Fibroblast of lung (primary cell): ENCODE data around the gene KIAA1217. TPM values are rescaled to one million over a fixed set of nuclear protein-coding genes. Genes with fewer than 3 reads are reported as not detected.

Experiments
- DNase-seq, 2 donors: peaks; one replicate each; pipeline versions ENCODE4 v3.0.0 to v3.0.0-alpha.2; 2010; ENCODE audit warnings: low read depth in 2 of 2
- H2AFZ ChIP-seq: 2 replicates; pipeline ENCODE4 v1.5.1; 2012; ENCODE audit warnings: low read length, control low read depth, inconsistent platforms
- H3K27ac ChIP-seq: 2 replicates; pipeline ENCODE4 v1.5.1; 2011; ENCODE audit warnings: low read length, control low read depth; ENCODE audit not compliant: insufficient read depth
- H3K27me3 ChIP-seq: 2 replicates; pipeline ENCODE4 v1.5.1; 2011; ENCODE audit warnings: mild to moderate bottlenecking, low read length; ENCODE audit not compliant: control insufficient read depth, insufficient read depth
- H3K36me3 ChIP-seq: 2 replicates; pipeline ENCODE4 v1.5.1; 2011; ENCODE audit warnings: low read length; ENCODE audit not compliant: control insufficient read depth, insufficient read depth
- H3K4me1 ChIP-seq: 2 replicates; pipeline ENCODE4 v1.5.1; 2011; ENCODE audit warnings: low read length; ENCODE audit not compliant: control insufficient read depth, insufficient read depth; ENCODE audit errors: extremely low read depth
- H3K4me2 ChIP-seq: 2 replicates; pipeline ENCODE4 v1.5.1; 2011; ENCODE audit warnings: low read length, control low read depth; ENCODE audit not compliant: insufficient read depth; ENCODE audit errors: extremely low read depth
- H3K4me3 ChIP-seq, 4 experiments: fragments of 200-600 bp in 1 of 4; sonication (generic) in 1 of 4; replicated peaks in 1 of 4; 2 replicates each; pipeline ENCODE4 v1.5.1; 2011 to 2016; ENCODE audit warnings: low read length in 4 of 4, low read depth in 3 of 4, mild to moderate bottlenecking in 3 of 4, control low read depth in 2 of 4, inconsistent platforms in 1 of 4, mixed read lengths in 1 of 4; ENCODE audit not compliant: insufficient read depth in 1 of 4; ENCODE audit errors: control extremely low read depth in 1 of 4
- H3K79me2 ChIP-seq: 2 replicates; pipeline ENCODE4 v1.5.1; 2012; ENCODE audit warnings: mild to moderate bottlenecking, low read length, inconsistent platforms; ENCODE audit not compliant: control insufficient read depth, insufficient read depth
- H3K9ac ChIP-seq: 2 replicates; pipeline ENCODE4 v1.5.1; 2011; ENCODE audit warnings: mild to moderate bottlenecking, low read length, control low read depth; ENCODE audit not compliant: insufficient read depth
- H3K9me3 ChIP-seq: 2 replicates; pipeline ENCODE4 v1.5.1; 2012; ENCODE audit warnings: low read depth, low read length; ENCODE audit not compliant: control insufficient read depth, insufficient read depth
- H4K20me1 ChIP-seq: 2 replicates; pipeline ENCODE4 v1.5.1; 2011; ENCODE audit warnings: low read length; ENCODE audit not compliant: control insufficient read depth, insufficient read depth; ENCODE audit errors: extremely low read depth
- EZH2 ChIP-seq: IDR thresholded peaks from 2 replicates; pipeline ENCODE4 v1.5.1; 2012; ENCODE audit warnings: low read length, control low read depth, mild to moderate bottlenecking; ENCODE audit errors: missing control alignments
- polyA plus RNA-seq, 2 donors: library from polyadenylated mRNA; depleted of rRNA in 1 of 2; stranded (reverse) in 1 of 2; unstranded in 1 of 2; fragments of >200 nt; gene quantifications; 2 replicates each; pipeline ENCODE4 v1.2.1, GENCODE V29; 2011 to 2012; ENCODE audit warnings: missing spikeins in 1 of 2
- total RNA-seq: library from RNA; depleted of rRNA; stranded (reverse); fragments of >200 nt; gene quantifications from 2 replicates; pipeline ENCODE4 v1.2.1, GENCODE V29; 2014
- TF ChIP-seq, protein P1 (sequence below), 2 donors: IDR thresholded peaks in 1 of 2; conservative IDR thresholded peaks in 1 of 2; 1 replicate in 1 of 2; 2 replicates in 1 of 2; pipeline ENCODE4 v1.5.1; 2011 to 2012; ENCODE audit warnings: low read length in 2 of 2, control low read depth in 1 of 2, inconsistent platforms in 1 of 2, low read depth in 1 of 2, mild to moderate bottlenecking in 1 of 2

KIAA1217 gene
- total and polyA plus RNA-seq, 2 donors (not counting 1 experiment from before 2014, with no cell fraction given), result 0.92 to 1.5 TPM

DNA sequence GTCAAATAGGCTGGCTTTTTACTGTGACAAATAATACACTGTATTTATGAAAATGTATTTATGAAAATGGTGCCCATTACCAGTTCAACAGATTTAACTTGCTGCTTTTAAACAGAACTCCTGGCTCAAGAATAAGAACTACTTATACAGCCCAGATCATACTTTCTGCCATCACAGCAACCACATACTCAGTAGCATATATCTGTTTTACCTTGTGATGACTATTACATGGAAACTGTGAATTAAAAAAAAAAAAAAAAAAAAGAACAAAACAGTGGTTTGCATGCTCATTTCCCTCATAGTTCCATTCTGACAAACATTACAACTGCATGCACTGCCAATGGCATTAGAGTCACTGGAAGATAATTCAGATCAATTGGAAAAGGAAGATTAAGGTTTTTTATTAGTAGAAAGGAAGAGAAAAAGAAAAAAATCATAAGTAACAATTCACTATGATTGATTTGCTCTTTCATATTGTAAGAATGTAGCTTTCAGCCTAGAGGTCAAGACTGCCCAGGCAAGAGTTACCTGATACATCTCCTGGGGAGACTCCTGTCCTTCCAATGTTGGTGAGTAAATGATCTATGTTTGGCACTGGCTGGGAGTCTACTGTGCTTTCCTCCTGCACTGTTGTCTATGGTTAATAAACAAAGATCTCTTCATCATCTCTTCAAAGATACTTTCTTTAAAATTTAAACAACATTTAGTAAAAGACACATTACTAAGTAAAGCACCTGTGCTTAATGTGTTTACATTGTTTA is 381.9 kb downstream of the KIAA1217 start:
- DNase-seq, result no peak
- Histone ChIP-seq H3K4me1 (no peaks in the 10 kb centered on the region), H3K79me2 (no peaks in the 10 kb centered on the region), H4K20me1 (no peaks in the 10 kb centered on the region), H3K27ac (no peak overlapping the region), H3K27me3 (no peaks in the 10 kb centered on the region), H3K9ac (no peak overlapping the region), H2AFZ (no peak overlapping the region), H3K9me3 (no peaks in the 10 kb centered on the region), H3K36me3 (peaks cover 7% of the 10 kb centered on the region), H3K4me2 (no peak overlapping the region), H3K4me3 (no peak overlapping the region)
- TF ChIP-seq, protein P1, sequence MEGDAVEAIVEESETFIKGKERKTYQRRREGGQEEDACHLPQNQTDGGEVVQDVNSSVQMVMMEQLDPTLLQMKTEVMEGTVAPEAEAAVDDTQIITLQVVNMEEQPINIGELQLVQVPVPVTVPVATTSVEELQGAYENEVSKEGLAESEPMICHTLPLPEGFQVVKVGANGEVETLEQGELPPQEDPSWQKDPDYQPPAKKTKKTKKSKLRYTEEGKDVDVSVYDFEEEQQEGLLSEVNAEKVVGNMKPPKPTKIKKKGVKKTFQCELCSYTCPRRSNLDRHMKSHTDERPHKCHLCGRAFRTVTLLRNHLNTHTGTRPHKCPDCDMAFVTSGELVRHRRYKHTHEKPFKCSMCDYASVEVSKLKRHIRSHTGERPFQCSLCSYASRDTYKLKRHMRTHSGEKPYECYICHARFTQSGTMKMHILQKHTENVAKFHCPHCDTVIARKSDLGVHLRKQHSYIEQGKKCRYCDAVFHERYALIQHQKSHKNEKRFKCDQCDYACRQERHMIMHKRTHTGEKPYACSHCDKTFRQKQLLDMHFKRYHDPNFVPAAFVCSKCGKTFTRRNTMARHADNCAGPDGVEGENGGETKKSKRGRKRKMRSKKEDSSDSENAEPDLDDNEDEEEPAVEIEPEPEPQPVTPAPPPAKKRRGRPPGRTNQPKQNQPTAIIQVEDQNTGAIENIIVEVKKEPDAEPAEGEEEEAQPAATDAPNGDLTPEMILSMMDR (conservative IDR thresholded peaks at IDR 0.05 in 1 of 2, IDR thresholded peaks at IDR 0.05 in 1 of 2; ENCODE audit: low read depth in 1 of 2, low read length in 2 of 2), result no peak
- no peak for TF ChIP-seq EZH2

DNA sequence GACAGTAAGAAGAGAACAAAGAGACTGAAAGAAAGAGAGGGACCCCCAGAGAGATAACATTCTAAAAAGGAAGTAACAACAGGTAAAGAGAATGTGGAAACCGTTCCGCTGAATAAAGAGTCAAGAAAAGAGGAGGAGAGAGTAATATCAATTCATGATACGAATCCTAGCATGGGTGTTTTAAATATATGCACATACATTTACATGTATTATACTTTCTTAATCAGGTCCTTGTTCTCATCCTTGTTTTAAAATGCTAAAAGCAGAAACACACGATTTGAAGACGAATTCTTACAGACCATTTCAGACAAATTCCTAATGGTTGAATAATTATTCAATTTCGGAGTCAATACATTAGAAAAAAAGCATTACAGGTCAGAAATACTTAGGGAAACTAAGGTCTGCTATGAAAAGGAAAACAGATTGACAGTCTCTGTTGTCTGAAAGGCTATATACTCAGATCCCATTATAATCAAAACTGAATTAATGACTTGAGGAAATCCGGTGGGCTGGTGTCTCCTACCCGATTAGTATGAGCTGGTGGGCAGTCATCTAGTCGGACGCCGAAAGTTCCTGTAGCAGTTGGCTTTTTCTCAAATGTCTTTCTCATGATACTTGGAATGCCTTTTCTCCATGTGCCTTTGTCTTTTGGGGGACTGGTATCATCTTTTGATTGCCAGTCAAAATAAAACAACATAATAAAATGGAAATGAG is 387.4 kb downstream of the KIAA1217 start:
- H3K27me3 ChIP-seq, result no peaks in the 10 kb centered on the region
- no peaks in the 10 kb centered on the region for H3K9me3 ChIP-seq
- H3K4me2 ChIP-seq, result no peak overlapping the region
- H3K9ac ChIP-seq, result no peak overlapping the region
- H3K36me3 ChIP-seq, result peaks cover 7% of the 10 kb centered on the region
- no peak overlapping the region for H2AFZ ChIP-seq
- no peak overlapping the region for H3K27ac ChIP-seq
- no peak for DNase-seq
- H4K20me1 ChIP-seq, result no peaks in the 10 kb centered on the region
- H3K4me1 ChIP-seq, result no peaks in the 10 kb centered on the region
- H3K79me2 ChIP-seq, result no peaks in the 10 kb centered on the region
- no peak overlapping the region for H3K4me3 ChIP-seq
- TF ChIP-seq EZH2, result no peak
- TF ChIP-seq, protein P1 (conservative IDR thresholded peaks at IDR 0.05 in 1 of 2, IDR thresholded peaks at IDR 0.05 in 1 of 2; ENCODE audit: low read depth in 1 of 2, low read length in 2 of 2), result no peak

DNA sequence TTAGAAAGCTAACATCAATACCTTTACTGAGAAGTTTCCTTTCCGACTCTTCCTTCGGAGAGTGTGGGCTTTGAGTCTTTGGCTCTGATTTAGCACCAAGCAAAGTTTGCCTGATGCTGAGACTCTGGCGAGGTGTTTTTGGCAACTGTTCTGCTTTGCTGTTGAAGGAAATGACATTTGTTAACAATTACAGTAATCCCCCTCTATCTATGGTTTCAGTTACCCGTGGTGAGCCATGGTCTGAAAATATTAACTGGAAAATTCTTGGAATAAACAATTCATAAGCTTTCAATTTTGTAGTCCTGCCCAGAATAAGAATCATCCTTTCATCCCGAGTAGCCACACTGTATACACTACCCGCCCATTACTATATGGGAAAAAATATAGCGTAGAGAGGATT is 388.5 kb downstream of the KIAA1217 start:
- Histone ChIP-seq H3K27me3 (no peaks in the 10 kb centered on the region), H2AFZ (no peak overlapping the region), H3K27ac (no peak overlapping the region), H3K4me3 (no peak overlapping the region), H3K79me2 (no peaks in the 10 kb centered on the region), H3K9ac (no peak overlapping the region), H3K4me2 (no peak overlapping the region), H3K9me3 (no peaks in the 10 kb centered on the region), H3K4me1 (no peaks in the 10 kb centered on the region), H3K36me3 (peaks cover 4% of the 10 kb centered on the region), H4K20me1 (no peaks in the 10 kb centered on the region)
- no peak for DNase-seq
- TF ChIP-seq, protein P1 (conservative IDR thresholded peaks at IDR 0.05 in 1 of 2, IDR thresholded peaks at IDR 0.05 in 1 of 2; ENCODE audit: low read depth in 1 of 2, low read length in 2 of 2), result no peak
- no peak for TF ChIP-seq EZH2
